ENCODE measurements around the gene SRPK3.
"Not testable (repeated sequence)": the region's sequence is repeated elsewhere in the genome, so short reads cannot be mapped to it uniquely, and the experiment has no call there.

SRPK3 gene

GRCh38 chrX:153816831-153817690 lies 36.2 kb downstream of the SRPK3 start:
- DNase-seq (ENCODE audit: low read depth): no peak
- TF ChIP-seq, protein P1, sequence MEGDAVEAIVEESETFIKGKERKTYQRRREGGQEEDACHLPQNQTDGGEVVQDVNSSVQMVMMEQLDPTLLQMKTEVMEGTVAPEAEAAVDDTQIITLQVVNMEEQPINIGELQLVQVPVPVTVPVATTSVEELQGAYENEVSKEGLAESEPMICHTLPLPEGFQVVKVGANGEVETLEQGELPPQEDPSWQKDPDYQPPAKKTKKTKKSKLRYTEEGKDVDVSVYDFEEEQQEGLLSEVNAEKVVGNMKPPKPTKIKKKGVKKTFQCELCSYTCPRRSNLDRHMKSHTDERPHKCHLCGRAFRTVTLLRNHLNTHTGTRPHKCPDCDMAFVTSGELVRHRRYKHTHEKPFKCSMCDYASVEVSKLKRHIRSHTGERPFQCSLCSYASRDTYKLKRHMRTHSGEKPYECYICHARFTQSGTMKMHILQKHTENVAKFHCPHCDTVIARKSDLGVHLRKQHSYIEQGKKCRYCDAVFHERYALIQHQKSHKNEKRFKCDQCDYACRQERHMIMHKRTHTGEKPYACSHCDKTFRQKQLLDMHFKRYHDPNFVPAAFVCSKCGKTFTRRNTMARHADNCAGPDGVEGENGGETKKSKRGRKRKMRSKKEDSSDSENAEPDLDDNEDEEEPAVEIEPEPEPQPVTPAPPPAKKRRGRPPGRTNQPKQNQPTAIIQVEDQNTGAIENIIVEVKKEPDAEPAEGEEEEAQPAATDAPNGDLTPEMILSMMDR (IDR thresholded peaks at IDR 0.05; ENCODE audit: low read length, missing control alignments): no peak
- no peak overlapping the region for H3K4me3 ChIP-seq (replicated peaks; ENCODE audit: low read depth, low read length)

- not testable (repeated sequence) for DNase-seq (ENCODE audit: low read depth); H3K4me3 ChIP-seq (replicated peaks; ENCODE audit: low read depth, low read length)
Observed at GRCh38 chrX:153818064-153818463, 37.2 kb downstream of the SRPK3 start.

DNA sequence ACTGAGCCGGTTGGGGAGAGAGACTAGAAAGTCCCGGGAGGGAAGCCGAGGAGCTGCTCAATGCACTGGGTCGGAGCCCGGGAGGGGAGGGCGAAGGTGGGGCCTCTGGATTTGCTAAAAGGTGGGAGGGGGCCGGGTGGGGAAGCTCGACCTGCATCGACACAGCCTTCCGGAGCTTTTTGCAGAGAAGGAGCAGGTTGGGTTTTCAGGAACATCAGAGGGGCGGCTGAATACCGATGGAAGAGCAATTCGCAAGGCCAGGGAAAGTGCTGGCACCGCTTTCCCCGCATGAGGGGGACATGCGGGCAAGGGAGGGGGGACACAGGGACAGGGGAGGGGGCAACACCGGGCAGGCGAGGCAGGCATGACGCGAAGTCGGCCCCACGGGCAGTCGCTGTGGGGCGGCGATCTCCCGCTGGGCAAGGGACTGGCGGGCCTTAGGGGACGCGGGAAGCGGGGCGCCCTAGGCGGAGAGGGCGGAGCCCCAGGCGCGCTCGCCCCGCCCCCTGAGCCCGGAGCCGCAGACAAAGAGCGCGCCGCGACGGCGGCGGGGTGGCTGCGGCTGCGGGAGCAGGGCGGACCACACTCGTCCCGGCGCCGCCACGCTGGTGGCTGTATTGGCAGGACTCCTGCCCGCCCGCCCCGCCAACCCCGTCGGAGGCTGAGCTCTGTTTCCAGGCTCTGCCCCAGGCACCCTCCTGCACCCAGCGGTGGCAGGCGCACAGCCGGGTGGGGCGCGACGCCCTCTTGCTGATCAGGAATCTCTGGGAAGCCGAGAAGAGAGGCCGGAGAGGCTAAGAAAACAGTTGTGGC lies 37.9 kb downstream of the SRPK3 start:
- TF ChIP-seq, protein P1 (IDR thresholded peaks at IDR 0.05; ENCODE audit: low read length, missing control alignments): no peak
- peak overlapping the region; percentile 29 for H3K4me3 ChIP-seq (replicated peaks; ENCODE audit: low read depth, low read length)
- no peak for DNase-seq (ENCODE audit: low read depth)

GRCh38 chrX:153819384-153820040 lies 38.7 kb downstream of the SRPK3 start:
- TF ChIP-seq, protein P1 (IDR thresholded peaks at IDR 0.05; ENCODE audit: low read length, missing control alignments): no peak
- H3K4me3 ChIP-seq (replicated peaks; ENCODE audit: low read depth, low read length): peak overlapping the region; percentile 29
- DNase-seq (ENCODE audit: low read depth): no peak

DNA sequence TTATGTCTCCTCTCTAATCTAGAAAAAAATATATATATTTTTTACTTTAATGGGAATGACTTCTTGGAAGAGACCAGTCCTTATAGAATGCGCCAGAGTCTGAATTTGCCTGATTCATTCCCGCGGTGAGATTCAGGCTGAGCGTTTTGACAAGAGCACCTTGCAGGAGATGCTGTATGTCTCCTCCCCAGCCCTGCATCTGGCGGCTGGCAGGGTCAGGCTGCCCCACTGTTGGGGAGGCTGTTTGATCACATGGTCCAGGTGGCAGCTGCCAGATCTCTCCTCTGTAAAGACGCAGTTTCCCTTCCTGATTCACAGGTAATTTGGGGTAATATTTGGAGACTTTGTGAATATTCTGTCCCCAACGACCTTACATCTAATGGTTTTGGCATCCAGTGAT lies 39.8 kb downstream of the SRPK3 start:
- no peak overlapping the region for H3K4me3 ChIP-seq (replicated peaks; ENCODE audit: low read depth, low read length)
- no peak for DNase-seq (ENCODE audit: low read depth)
- TF ChIP-seq, protein P1 (IDR thresholded peaks at IDR 0.05; ENCODE audit: low read length, missing control alignments): no peak

DNA sequence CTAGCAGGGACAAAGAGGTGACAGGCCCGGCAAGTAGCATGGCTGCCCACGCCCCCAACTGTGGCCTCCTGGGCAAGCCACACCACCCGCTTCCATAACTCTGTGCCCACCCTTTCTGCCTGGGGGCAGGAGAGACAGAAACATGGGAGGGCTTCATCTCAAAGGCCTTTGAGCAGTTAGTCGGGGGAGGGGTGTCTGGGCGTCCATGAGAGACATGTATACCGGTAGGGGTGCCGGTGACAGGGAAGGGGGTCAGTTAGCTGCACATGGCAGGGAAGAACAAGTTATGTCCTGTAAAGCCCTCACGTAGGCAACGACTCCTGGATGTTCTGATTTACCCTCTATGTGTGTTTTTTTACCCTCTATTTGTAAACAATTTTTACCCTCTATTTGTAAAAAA lies 40.2 kb downstream of the SRPK3 start:
- TF ChIP-seq, protein P1 (IDR thresholded peaks at IDR 0.05; ENCODE audit: low read length, missing control alignments): no peak
- DNase-seq (ENCODE audit: low read depth): no peak

DNA sequence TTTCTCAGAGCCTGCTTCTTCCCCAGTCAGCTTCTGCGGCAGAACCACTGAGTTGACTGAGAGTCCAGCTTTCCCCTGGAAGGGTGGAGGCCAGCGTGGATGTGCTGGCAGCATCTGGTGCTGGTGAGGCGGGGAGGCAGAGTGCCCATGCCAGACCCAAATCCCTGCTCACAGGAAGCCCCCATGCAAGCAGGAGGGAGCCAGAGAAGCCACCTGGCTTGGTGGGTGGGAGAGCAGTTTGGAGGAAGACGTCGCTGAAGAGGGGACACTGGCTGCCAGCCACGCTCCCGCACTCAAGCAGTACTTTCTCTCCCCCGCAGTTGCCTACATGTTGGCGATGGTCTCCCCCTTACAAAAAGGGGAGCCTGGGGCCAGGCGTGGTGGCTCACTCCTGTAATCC lies 43.5 kb downstream of the SRPK3 start:
- TF ChIP-seq, protein P1 (IDR thresholded peaks at IDR 0.05; ENCODE audit: low read length, missing control alignments): no peak
- no peak overlapping the region for H3K4me3 ChIP-seq (replicated peaks; ENCODE audit: low read depth, low read length)
- no peak for DNase-seq (ENCODE audit: low read depth)

More for the DNA sequence above, 40.2 kb downstream of the SRPK3 start:
- no peak overlapping the region for H3K4me3 ChIP-seq (replicated peaks; ENCODE audit: low read depth, low read length)
